HG02852 (cell line): ENCODE results near the gene ALDH4A1.
"Not testable (repeated sequence)": the region's sequence is repeated elsewhere in the genome, so short reads cannot be mapped to it uniquely, and the experiment has no call there.

Source experiments
- ATAC-seq: cut with Tn5 transposase; IDR thresholded peaks from one replicate; pipeline ENCODE4 v1.9.1; 2021; ENCODE audit warnings: mild to moderate bottlenecking, moderate library complexity; ENCODE audit not compliant: unreplicated experiment

ALDH4A1 gene

DNA sequence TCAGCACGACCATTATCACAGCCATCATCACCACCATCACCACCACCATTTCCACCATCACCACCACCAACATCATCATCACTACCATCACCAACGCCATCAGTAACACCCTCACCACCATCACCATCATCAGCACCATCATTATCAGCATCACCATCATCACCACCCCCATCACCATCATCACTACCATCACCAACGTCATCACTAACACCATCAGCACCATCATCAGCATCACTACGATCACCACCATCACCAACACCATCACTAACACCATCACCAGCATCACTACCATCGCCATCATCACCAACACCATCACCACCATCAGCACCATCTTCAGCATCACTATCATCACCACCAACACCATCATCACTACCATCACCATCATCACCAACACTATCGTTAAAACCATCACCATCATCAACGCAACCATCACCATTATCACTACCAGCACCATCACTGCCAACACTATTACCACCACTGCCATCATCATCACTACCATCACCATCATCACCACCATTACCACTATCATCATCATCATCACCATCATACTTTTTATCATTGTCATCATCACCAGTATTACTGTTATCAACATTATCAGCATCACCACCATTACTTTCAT lies 44.2 kb downstream of the ALDH4A1 start:
- no peak for ATAC-seq

GRCh38 chr1:18856435-18856834 lies 45.9 kb downstream of the ALDH4A1 start:
- no peak for ATAC-seq

DNA sequence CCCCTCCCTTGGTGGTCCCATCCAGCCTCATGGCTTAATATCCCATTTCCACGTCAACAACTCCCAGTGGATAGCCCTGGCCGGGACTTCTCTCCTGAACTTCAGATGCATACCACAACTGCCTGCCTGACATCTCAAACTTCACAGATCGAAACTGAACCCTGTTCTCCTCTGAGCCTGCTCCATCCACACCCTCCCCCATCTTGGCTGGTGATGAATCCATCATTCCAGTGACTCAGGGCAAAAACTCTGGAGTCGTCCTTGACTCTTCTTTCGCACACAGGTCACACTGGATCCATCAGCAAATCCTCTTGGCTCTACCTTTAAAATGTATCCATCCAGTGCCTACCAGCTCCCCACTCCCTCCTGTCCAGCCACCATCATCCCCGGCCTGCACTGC lies 46.8 kb downstream of the ALDH4A1 start:
- no peak for ATAC-seq

GRCh38 chr1:18854331-18855025 lies 47.9 kb downstream of the ALDH4A1 start:
- ATAC-seq: no peak

DNA sequence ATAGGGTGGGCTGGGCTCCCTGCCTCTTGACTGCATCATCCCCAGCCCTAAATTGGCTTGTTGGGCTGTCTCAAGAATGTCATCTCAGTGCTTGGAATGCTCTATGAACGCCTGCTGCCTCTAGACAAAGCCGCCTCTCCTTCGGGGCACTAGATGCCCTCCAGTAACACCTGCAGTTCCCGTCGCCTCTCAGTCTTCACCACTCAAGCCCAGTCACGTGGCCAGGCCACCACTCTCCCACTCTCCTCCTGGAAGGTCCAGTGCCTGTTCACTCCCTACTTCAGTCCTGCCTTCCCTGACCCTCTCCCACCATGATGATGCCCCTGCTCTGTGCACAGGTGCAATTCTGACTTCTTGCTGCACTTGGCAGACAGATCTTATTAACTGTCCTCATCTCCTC lies 49.9 kb downstream of the ALDH4A1 start:
- no peak for ATAC-seq

- no peak for ATAC-seq
Measured at GRCh38 chr1:18849261-18849711, 53.1 kb downstream of the ALDH4A1 start.

GRCh38 chr1:18847723-18848122 lies 54.6 kb downstream of the ALDH4A1 start:
- ATAC-seq: not testable (repeated sequence)

GRCh38 chr1:18840145-18840544 lies 62.2 kb downstream of the ALDH4A1 start:
- ATAC-seq: no peak

- no peak for ATAC-seq
Measured at GRCh38 chr1:18836654-18837053, 65.7 kb downstream of the ALDH4A1 start.

DNA sequence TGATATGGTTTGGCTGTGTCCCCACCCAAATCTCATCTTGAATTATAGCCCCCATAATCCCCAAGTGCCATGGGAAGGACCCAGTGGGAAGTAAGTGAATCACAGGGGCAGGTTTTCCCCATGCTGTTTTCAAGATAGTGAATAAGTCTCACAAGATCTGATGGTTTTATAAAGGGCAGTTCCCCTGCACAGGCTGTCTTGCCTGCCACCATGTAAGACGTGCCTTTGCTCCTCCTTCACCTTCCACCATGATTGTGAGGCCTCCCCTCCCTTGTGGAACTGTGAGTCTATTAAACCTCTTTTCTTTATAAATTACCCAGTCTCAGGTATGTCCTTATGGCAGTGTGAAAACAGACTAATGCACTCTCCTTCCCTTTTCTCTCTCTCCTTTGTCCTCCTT lies 70.0 kb downstream of the ALDH4A1 start:
- not testable (repeated sequence) for ATAC-seq

GRCh38 chr1:18831656-18832055 lies 70.7 kb downstream of the ALDH4A1 start:
- ATAC-seq: no peak

DNA sequence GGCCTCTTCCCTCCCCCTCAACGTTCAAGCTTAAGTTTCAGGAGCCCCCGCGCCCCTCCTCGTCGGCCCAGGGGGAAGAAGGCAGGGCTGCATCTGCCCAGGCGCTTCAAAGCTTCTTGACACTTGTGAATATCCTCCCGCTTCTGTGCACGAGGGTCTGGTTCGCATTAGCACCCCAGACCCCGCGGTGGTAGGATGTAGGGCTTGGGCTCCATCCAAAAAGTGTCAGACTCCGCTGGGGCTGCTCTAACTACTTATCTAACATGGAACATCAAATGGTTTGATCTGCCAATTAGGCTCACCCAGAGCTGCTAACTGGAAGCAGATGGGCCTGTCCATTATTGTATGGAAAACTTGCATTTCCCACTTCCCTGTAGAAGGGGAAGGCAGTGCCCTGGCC lies 71.8 kb downstream of the ALDH4A1 start:
- no peak for ATAC-seq

DNA sequence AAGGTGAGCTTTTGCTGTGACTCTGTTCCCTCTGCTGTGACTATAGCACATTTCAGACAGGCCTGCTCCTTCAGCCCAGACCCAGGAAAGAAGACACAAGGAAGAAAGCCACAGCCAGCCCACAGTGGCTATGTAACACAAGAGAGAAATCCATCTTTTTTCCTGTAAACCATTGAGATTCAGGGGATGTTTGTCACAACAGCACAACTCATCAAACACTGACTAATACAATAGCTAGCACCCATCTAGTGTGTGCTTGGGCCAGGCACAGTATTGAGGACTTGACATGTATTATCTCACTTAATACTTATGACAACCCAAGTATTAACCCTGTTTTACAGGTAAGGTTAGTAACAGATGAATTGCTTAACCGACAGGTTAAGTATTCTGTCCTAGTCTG lies 72.7 kb downstream of the ALDH4A1 start:
- no peak for ATAC-seq

DNA sequence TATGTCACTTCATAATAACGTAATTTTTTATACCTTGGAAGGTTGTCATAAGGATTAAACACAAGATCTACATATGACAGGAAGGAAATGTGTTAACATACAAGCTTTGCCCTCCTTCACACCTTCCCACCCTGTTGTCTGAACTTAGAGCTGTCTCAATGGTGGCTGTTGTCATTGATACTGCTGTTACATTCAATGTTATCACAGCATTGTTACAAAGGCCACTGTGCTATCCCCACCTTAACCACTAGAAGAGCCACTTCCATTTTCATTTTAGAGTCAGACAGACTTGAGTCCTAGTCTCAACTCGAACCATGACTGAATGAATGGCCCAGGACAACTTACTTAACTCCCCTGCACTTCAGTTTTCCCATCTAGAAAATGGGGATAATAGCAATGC lies 74.1 kb downstream of the ALDH4A1 start:
- no peak for ATAC-seq

- no peak for ATAC-seq
Measured at GRCh38 chr1:18823438-18823837, 78.9 kb downstream of the ALDH4A1 start.
